ENCODE results near the gene PRSS21.

The PRSS21 gene

DNA sequence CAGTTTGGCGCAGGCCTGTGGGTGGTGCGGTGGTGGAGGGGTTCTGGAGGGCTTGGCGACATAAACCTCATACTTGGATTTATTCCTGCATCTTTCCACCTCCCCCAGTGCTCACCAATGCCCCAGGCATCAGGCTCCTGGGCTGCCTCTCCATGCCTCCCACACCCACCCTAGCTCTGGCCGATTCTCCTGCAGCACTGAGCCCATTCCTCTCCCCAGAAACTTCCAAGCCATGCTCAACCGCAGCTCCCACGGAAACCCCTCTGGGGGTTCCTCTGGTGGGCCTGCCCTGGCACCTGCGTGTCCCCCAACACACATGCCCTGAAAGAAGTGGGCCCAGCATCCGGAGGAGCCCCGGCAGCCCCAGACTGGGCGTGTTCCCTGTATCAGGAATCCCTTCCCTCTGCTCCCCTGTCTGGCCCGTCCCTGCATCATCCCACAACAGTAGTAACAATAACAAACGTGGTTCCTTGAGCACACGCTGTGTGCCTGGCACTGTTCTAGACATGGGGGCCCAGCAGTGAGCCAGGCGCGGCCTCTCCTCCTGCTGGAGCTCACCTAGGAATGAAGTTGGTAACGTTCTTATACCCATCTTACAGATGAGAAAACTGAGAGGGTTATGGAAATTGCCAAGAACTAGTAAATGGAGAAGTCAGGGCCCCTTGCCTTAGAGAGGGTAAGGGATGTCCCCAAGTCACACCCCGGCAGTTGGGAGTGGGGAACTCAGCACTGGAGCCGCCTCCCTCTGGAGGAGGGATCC is 2.3 kb downstream of the PRSS21 start:
- no peak for TF ChIP-seq CTCF (IDR thresholded peaks at IDR 0.05; ENCODE audit: low read depth, low read length, missing control alignments)
- DNase-seq (ENCODE audit: low read depth): no peak
- in situ Hi-C loops (cut with HindIII; ENCODE audit: low sequenced_read_pairs): no loop called here
- H3K4me3 ChIP-seq (ENCODE audit: low read depth, low read length): no peak overlapping the region

- TF ChIP-seq CTCF (IDR thresholded peaks at IDR 0.05; ENCODE audit: low read depth, low read length, missing control alignments): no peak
- in situ Hi-C loops (cut with HindIII; ENCODE audit: low sequenced_read_pairs): no loop called here
- DNase-seq (ENCODE audit: low read depth): no peak
- no peak overlapping the region for H3K4me3 ChIP-seq (ENCODE audit: low read depth, low read length)
Observed at GRCh38 chr16:2819939-2820835, 3.1 kb downstream of the PRSS21 start.

DNA sequence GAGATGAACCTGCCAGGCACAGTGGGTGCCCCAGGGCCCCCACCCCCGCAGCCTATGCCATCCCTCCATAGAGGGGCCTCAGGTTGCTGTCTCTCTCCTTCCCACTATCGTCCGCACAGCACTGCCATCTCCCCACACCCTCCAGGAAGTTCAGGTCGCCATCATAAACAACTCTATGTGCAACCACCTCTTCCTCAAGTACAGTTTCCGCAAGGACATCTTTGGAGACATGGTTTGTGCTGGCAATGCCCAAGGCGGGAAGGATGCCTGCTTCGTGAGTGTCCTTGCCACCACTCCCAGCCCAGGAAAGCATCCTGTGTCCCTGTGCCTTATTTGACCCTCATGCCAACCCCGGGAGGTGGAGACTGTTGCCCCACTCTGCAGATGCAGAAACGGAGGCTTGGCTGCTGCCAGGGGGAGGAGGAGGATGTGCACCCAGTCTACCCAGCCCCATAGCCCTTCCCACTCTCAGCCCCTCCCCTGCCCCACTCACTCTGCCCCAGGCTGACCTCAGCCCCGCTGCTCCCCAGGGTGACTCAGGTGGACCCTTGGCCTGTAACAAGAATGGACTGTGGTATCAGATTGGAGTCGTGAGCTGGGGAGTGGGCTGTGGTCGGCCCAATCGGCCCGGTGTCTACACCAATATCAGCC is 3.9 kb downstream of the PRSS21 start:
- in situ Hi-C loops (cut with HindIII; ENCODE audit: low sequenced_read_pairs): no loop called here
- no peak for DNase-seq (ENCODE audit: low read depth)
- no peak for TF ChIP-seq CTCF (IDR thresholded peaks at IDR 0.05; ENCODE audit: low read depth, low read length, missing control alignments)
- no peak overlapping the region for H3K4me3 ChIP-seq (ENCODE audit: low read depth, low read length)

DNA sequence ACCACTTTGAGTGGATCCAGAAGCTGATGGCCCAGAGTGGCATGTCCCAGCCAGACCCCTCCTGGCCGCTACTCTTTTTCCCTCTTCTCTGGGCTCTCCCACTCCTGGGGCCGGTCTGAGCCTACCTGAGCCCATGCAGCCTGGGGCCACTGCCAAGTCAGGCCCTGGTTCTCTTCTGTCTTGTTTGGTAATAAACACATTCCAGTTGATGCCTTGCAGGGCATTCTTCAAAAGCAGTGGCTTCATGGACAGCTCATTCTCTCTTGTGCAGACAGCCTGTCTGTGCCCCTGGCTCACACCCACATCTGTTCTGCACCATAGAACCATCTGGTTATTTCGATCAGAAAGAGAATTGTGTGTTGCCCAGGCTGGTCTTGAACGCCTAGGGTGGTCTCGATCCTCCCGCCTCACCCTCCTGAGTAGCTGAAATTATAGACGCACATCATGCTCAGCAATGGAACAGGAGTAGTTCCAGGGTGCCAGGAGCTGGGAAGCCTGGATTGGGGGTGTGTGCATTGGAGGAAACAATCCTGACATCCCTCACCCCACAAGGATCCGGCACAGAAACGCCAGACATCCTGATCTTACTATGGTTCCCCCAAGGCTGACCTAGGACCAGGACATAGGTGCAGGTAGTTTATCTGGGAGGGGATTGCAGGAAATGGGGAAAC is 4.6 kb downstream of the PRSS21 start:
- no peak overlapping the region for H3K4me3 ChIP-seq (ENCODE audit: low read depth, low read length)
- DNase-seq (ENCODE audit: low read depth): no peak
- TF ChIP-seq CTCF (IDR thresholded peaks at IDR 0.05; ENCODE audit: low read depth, low read length, missing control alignments): no peak
- in situ Hi-C loops (cut with HindIII; ENCODE audit: low sequenced_read_pairs): no loop called here

- in situ Hi-C loops (cut with HindIII; ENCODE audit: low sequenced_read_pairs): no loop called here
Observed at GRCh38 chr16:2822158-2822495, 5.1 kb downstream of the PRSS21 start.

More at GRCh38 chr16:2822158-2822495, 5.1 kb downstream of the PRSS21 start:
- no peak overlapping the region for H3K4me3 ChIP-seq (ENCODE audit: low read depth, low read length)
- DNase-seq (ENCODE audit: low read depth): no peak
- TF ChIP-seq CTCF (IDR thresholded peaks at IDR 0.05; ENCODE audit: low read depth, low read length, missing control alignments): no peak
